ENCODE data around the gene DCXR. TPM values are rescaled to one million over a fixed set of nuclear protein-coding genes. Genes with fewer than 3 reads are reported as not detected.

The DCXR gene
- total and polyA plus RNA-seq, 2 of the 13 experiments (the other 11 are each of a cell fraction or from before 2014, with no cell fraction given), result 287 to 311 TPM

DNA sequence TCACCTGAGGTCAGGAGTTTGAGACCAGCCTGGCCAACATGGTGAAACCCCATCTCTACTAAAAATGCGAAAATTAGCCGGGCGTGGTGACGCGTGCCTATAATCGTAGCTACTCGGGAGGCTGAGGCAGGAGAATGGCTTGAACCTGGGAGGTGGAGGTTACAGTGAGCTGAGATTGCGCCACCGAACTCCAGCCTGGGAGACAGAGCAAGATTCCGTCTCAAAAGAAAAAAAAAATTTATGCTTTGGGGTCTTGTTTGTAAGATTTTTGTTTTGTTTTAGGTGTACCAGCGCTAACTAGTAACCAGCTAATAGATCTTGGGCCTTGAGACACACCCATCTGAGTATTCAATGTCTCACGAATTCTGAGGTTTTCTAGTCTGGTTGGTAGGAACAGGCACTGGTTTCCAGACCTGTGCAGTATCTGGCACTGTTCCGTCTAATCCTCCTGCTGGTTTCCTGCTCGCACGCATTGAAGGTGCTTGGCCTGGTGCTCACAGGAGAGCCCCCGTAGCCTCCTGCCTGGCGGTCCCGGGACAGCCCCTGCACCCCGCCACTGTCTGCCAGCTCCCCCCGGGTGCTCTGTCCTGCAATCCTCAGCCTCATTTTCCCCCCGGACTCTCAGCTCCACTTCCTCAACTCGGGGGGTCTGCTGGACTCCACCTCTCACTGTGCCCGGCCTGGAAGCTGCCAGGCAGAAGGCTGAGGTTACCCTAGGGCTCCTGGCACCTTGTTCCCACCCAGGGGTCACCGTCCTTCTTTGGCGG is 38.7 kb upstream of the DCXR start (continued):
- TF ChIP-seq ZNF687 (CRISPR knock-in tag; IDR thresholded peaks at IDR 0.05) (no peak), SMYD3 (CRISPR knock-in tag; IDR thresholded peaks at IDR 0.05) (peak; percentile 23; the same call in 1 of the 2 replicates), TIGD3 (CRISPR knock-in tag; IDR thresholded peaks at IDR 0.05; ENCODE audit: borderline replicate concordance) (no peak), POLR2AphosphoS2 (IDR thresholded peaks at IDR 0.05; ENCODE audit: low read depth, low read length) (peak; percentile 43; the same call in 1 of the 2 replicates), ZZZ3 (CRISPR knock-in tag; IDR thresholded peaks at IDR 0.05; ENCODE audit: borderline replicate concordance) (0 out of 2 replicates have a peak, but pooled peaks have one; percentile 19), REST (IDR thresholded peaks at IDR 0.05; ENCODE audit: borderline replicate concordance in 1 of 2, low read depth in 1 of 2, low read length in 2 of 2) (no peak)
- TF ChIP-seq, protein P1, sequence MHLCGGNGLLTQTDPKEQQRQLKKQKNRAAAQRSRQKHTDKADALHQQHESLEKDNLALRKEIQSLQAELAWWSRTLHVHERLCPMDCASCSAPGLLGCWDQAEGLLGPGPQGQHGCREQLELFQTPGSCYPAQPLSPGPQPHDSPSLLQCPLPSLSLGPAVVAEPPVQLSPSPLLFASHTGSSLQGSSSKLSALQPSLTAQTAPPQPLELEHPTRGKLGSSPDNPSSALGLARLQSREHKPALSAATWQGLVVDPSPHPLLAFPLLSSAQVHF (CRISPR knock-in tag; IDR thresholded peaks at IDR 0.05), result no peak
- TF ChIP-seq, protein P2, sequence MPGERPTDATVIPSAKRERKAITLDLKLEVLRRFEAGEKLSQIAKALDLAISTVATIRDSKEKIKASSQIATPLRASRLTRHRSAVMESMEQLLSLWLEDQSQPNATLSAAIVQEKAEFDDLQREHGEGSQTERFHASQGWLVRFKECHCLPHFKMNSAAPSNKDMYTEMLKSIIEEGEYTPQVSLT (CRISPR knock-in tag; IDR thresholded peaks at IDR 0.05; ENCODE audit: borderline replicate concordance, low read depth), result no peak
- TF ChIP-seq, protein P3, sequence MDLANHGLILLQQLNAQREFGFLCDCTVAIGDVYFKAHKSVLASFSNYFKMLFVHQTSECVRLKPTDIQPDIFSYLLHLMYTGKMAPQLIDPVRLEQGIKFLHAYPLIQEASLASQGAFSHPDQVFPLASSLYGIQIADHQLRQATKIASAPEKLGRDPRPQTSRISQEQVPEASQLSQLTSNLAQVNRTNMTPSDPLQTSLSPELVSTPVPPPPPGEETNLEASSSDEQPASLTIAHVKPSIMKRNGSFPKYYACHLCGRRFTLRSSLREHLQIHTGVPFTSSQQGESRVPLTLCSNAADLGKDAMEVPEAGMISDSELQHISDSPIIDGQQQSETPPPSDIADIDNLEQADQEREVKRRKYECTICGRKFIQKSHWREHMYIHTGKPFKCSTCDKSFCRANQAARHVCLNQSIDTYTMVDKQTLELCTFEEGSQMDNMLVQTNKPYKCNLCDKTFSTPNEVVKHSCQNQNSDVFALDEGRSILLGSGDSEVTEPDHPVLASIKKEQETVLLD (CRISPR knock-in tag; IDR thresholded peaks at IDR 0.05; ENCODE audit: low read depth), result no peak
- TF ChIP-seq, protein P4, sequence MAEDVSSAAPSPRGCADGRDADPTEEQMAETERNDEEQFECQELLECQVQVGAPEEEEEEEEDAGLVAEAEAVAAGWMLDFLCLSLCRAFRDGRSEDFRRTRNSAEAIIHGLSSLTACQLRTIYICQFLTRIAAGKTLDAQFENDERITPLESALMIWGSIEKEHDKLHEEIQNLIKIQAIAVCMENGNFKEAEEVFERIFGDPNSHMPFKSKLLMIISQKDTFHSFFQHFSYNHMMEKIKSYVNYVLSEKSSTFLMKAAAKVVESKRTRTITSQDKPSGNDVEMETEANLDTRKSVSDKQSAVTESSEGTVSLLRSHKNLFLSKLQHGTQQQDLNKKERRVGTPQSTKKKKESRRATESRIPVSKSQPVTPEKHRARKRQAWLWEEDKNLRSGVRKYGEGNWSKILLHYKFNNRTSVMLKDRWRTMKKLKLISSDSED (CRISPR knock-in tag; IDR thresholded peaks at IDR 0.05), result no peak
